ENCODE results near the gene PRKRA. TPM values are rescaled to one million over a fixed set of nuclear protein-coding genes. Genes with fewer than 3 reads are reported as not detected.

PRKRA gene
- total and polyA plus RNA-seq, 9 of the 15 experiments (the other 6 are each of a cell fraction or from before 2014, with no cell fraction given) = 14.1 to 78.1 (median 52.3) TPM

DNA sequence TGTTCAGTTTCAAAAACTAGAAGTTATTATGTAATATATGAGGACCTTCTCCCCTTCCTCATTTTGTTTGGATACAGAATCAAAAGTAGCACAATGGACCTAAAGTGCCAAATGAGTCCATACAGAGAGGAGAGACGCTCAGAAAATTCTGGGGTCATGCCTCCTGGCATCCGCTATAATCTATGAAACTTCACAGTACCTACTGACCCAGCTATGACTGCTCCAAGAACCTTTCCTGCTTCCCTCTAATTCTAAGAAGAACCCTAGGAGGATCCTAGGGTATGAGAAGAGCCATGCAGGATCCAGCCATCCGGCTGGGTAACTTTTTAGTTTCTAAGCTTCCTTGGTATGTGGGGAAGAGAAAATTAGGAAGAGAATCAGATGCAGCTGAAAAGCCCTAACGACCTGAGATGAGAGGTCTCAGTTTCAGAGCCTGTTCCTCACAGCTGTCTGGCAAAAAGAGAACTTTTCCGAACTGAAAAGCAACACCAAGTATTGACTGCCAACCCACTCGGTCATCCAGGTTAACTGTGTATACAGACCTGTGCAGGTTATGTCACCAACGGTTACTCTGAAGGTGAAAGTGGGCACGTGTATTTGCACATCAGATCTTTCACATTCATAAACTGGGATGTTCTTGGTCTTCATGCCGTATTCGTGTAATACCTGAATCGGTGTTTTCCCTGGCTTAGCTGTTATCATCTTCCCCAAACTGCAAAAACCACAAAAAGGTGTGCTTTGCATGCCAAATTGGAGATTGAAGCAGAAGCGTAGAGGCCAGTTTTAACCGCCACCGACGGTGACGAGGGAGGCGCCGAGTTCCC lies 1.1 kb downstream of the PRKRA start:
- H3K4me1 ChIP-seq (replicated peaks in 1 of 2; ENCODE audit: control insufficient read depth in 2 of 2, insufficient read depth in 2 of 2, low read length in 2 of 2) = peaks cover 14 to 19% of the 10 kb centered on the region in 2 experiments; a peak in 4 of 5 replicates
- H3K27me3 ChIP-seq (ENCODE audit: control insufficient read depth in 2 of 2, insufficient read depth in 2 of 2, low read length in 2 of 2) = no peaks in the 10 kb centered on the region
- peak overlapping the region; percentile 91 to 97 for H3K9ac ChIP-seq (ENCODE audit: insufficient read depth in 1 of 2, low read depth in 2 of 2, low read length in 2 of 2)
- H3K9me1 ChIP-seq (ENCODE audit: control insufficient read depth, insufficient read depth, low read length) = no peaks in the 10 kb centered on the region
- in situ Hi-C loops (cut with MboI) (no loop called here), intact Hi-C loops (cut with micrococcal nuclease) (loop anchor here (2.0 kb wide), 1 partner anchor 35 kb away; no protein-coding TSS in a partner anchor)
- peaks cover 38% of the 10 kb centered on the region for H3K36me3 ChIP-seq (ENCODE audit: control insufficient read depth, insufficient read depth, low read length)
- BruUV-seq (replicated peaks) = TSS peak; percentile 54
- DNase-seq (ENCODE audit: extremely low read depth in 1 of 4, low spot score in 3 of 4) = peak in 1 of 4 experiments; percentile 14
- H3K9me3 ChIP-seq (replicated peaks; ENCODE audit: control insufficient read depth, insufficient read depth, low read depth, low read length) = no peaks in the 10 kb centered on the region
- peak; percentile 37 for FAIRE-seq
- no peak for ATAC-seq
- WGBS (ENCODE audit: insufficient coverage, low coverage, missing lambda C conversion rate) = 4% methylated on average over 18 of the region's 18 CpGs
- 0 out of 2 replicates have a peak, but pooled peaks cover 7% of the 10 kb centered on the region for H4K20me1 ChIP-seq (replicated peaks; ENCODE audit: control insufficient read depth, insufficient read depth, low read length)
- peak overlapping the region; percentile 95 for H3K4me2 ChIP-seq (ENCODE audit: insufficient read depth, low read length)
- peak overlapping the region; percentile 98 for H2AFZ ChIP-seq (ENCODE audit: low read depth, low read length)
- peak overlapping the region; percentile 96 for H3K27ac ChIP-seq (ENCODE audit: extremely low read depth, low read depth, low read length)
- peaks cover 32% of the 10 kb centered on the region for H3K79me2 ChIP-seq (ENCODE audit: control insufficient read depth, insufficient read depth, low read length)
- ChIA-PET POLR2A (interaction anchor here (0.6 to 2.9 kb wide), 9 partner anchors 9 to 119 kb away, joined by 3 to 23 read pairs (median 4); no protein-coding TSS in a partner anchor), CTCF (ENCODE audit: low intra/inter-chr PET ratio) (no interaction called here)
- peak overlapping the region; percentile 90 for H3K4me3 ChIP-seq
- TF ChIP-seq ZNF212 (CRISPR knock-in tag; IDR thresholded peaks at IDR 0.05) (no peak), FOXK1 (CRISPR knock-in tag; IDR thresholded peaks at IDR 0.05; ENCODE audit: borderline replicate concordance) (peak; percentile 74; the same call in 1 of the 2 replicates), HDGF (IDR thresholded peaks at IDR 0.05) (0 out of 2 replicates have a peak, but pooled peaks have one; percentile 63), ZNF12 (CRISPR knock-in tag; IDR thresholded peaks at IDR 0.05) (0 out of 2 replicates have a peak, but pooled peaks have one; percentile 5), SP1 (CRISPR knock-in tag; IDR thresholded peaks at IDR 0.05) (0 out of 2 replicates have a peak, but pooled peaks have one; percentile 53), IFI16 (CRISPR knock-in tag; IDR thresholded peaks at IDR 0.05) (no peak), ZNF133 (CRISPR knock-in tag; IDR thresholded peaks at IDR 0.05) (no peak), ARID1B (IDR thresholded peaks at IDR 0.05) (peak; percentile 17; the same call in 1 of the 2 replicates), ZNF551 (CRISPR knock-in tag; IDR thresholded peaks at IDR 0.05) (no peak)
- TF ChIP-seq, protein P1, sequence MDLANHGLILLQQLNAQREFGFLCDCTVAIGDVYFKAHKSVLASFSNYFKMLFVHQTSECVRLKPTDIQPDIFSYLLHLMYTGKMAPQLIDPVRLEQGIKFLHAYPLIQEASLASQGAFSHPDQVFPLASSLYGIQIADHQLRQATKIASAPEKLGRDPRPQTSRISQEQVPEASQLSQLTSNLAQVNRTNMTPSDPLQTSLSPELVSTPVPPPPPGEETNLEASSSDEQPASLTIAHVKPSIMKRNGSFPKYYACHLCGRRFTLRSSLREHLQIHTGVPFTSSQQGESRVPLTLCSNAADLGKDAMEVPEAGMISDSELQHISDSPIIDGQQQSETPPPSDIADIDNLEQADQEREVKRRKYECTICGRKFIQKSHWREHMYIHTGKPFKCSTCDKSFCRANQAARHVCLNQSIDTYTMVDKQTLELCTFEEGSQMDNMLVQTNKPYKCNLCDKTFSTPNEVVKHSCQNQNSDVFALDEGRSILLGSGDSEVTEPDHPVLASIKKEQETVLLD (IDR thresholded peaks at IDR 0.05) = 0 out of 2 replicates have a peak, but pooled peaks have one; percentile 18
- TF ChIP-seq, protein P2, sequence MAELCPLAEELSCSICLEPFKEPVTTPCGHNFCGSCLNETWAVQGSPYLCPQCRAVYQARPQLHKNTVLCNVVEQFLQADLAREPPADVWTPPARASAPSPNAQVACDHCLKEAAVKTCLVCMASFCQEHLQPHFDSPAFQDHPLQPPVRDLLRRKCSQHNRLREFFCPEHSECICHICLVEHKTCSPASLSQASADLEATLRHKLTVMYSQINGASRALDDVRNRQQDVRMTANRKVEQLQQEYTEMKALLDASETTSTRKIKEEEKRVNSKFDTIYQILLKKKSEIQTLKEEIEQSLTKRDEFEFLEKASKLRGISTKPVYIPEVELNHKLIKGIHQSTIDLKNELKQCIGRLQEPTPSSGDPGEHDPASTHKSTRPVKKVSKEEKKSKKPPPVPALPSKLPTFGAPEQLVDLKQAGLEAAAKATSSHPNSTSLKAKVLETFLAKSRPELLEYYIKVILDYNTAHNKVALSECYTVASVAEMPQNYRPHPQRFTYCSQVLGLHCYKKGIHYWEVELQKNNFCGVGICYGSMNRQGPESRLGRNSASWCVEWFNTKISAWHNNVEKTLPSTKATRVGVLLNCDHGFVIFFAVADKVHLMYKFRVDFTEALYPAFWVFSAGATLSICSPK (IDR thresholded peaks at IDR 0.05; ENCODE audit: borderline replicate concordance) = peak; percentile 88; the same call in 1 of the 2 replicates
- TF ChIP-seq, protein P3, sequence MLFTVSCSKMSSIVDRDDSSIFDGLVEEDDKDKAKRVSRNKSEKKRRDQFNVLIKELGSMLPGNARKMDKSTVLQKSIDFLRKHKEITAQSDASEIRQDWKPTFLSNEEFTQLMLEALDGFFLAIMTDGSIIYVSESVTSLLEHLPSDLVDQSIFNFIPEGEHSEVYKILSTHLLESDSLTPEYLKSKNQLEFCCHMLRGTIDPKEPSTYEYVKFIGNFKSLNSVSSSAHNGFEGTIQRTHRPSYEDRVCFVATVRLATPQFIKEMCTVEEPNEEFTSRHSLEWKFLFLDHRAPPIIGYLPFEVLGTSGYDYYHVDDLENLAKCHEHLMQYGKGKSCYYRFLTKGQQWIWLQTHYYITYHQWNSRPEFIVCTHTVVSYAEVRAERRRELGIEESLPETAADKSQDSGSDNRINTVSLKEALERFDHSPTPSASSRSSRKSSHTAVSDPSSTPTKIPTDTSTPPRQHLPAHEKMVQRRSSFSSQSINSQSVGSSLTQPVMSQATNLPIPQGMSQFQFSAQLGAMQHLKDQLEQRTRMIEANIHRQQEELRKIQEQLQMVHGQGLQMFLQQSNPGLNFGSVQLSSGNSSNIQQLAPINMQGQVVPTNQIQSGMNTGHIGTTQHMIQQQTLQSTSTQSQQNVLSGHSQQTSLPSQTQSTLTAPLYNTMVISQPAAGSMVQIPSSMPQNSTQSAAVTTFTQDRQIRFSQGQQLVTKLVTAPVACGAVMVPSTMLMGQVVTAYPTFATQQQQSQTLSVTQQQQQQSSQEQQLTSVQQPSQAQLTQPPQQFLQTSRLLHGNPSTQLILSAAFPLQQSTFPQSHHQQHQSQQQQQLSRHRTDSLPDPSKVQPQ (CRISPR knock-in tag; IDR thresholded peaks at IDR 0.05; ENCODE audit: borderline replicate concordance) = no peak
- TF ChIP-seq, protein P4, sequence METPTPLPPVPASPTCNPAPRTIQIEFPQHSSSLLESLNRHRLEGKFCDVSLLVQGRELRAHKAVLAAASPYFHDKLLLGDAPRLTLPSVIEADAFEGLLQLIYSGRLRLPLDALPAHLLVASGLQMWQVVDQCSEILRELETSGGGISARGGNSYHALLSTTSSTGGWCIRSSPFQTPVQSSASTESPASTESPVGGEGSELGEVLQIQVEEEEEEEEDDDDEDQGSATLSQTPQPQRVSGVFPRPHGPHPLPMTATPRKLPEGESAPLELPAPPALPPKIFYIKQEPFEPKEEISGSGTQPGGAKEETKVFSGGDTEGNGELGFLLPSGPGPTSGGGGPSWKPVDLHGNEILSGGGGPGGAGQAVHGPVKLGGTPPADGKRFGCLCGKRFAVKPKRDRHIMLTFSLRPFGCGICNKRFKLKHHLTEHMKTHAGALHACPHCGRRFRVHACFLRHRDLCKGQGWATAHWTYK (CRISPR knock-in tag; IDR thresholded peaks at IDR 0.05) = 0 out of 2 replicates have a peak, but pooled peaks have one; percentile 19

Data from K562 (cell line).